Adrenal gland (tissue), 12 donors: ENCODE data around the gene UBXN1. TPM values are rescaled to one million over a fixed set of nuclear protein-coding genes. Genes with fewer than 3 reads are reported as not detected.
A peak's percentile ranks its signal among the peaks of the same experiment; 100 is the strongest.

Experiments used
- DNase-seq, 7 donors: peaks; one replicate each; pipeline ENCODE4 v3.0.0-alpha.2; 2019 to 2020
- H3K27ac ChIP-seq, 5 donors: fragments of 200-600 bp; sonication (generic) in 4 of 5; 1 replicate in 3 of 5; 2 replicates in 2 of 5; pipeline versions ENCODE4 v1.5.1 to v1.8.0; 2016 to 2020; ENCODE audit warnings: mild to moderate bottlenecking in 1 of 5
- H3K27me3 ChIP-seq: fragments of 200-600 bp; 2 replicates; pipeline ENCODE4 v1.8.0; 2021
- H3K36me3 ChIP-seq, 2 donors: fragments of 200-600 bp; replicated peaks in 1 of 2; 1 replicate in 1 of 2; 2 replicates in 1 of 2; pipeline versions ENCODE4 v1.5.1 to v1.8.0; 2018 to 2022
- H3K4me1 ChIP-seq, 2 donors: fragments of 200-600 bp; replicated peaks in 1 of 2; 1 replicate in 1 of 2; 2 replicates in 1 of 2; pipeline versions ENCODE4 v1.5.1 to v1.8.0; 2018 to 2021
- H3K4me3 ChIP-seq, 4 donors: fragments of 200-600 bp; sonication (generic) in 3 of 4; one replicate each; pipeline ENCODE4 v1.5.1; 2016 to 2018
- H3K9me3 ChIP-seq, 3 donors: fragments of 200-600 bp; sonication (generic) in 1 of 3; replicated peaks in 1 of 3; 1 replicate in 2 of 3; 2 replicates in 1 of 3; pipeline versions ENCODE4 v1.5.1 to v1.8.0; 2016 to 2021
- POLR2A ChIP-seq, 2 donors: fragments of 450-650 bp; IDR thresholded peaks; one replicate each; pipeline ENCODE4 v1.6.1; 2017; ENCODE audit warnings: antibody characterized with exemption in 2 of 2, mild to moderate bottlenecking in 2 of 2, moderate library complexity in 1 of 2
- WGBS, 4 donors: extraction: QIAGEN DNeasy Blood & Tissue Kit in 2 of 4; methylation state at CpG; one replicate each; pipeline versions ENCODE4 v1.1.5 to v1.1.7; 2013 to 2017; 5-methylcytosine and 5-hydroxymethylcytosine counted together
- intact Hi-C, 2 donors: fragments of 100-400 bp; cut with DNase I; formaldehyde crosslinking; loops; one replicate each; pipeline versions ENCODE4 v1.14.1 to v1.15.0; 2022 to 2023
- polyA plus RNA-seq, 3 donors: library from polyadenylated mRNA; stranded (reverse); fragments of 200-250 nt in 2 of 3; fragments of 350-450 nt in 1 of 3; fragmentation: Illumina TruSeq in 1 of 3; extraction: RNeasy Lipid Tissue Mini Kit (QIAGEN cat#74804) in 1 of 3; gene quantifications; one replicate each; pipeline ENCODE4 v1.2.3, GENCODE V29; 2013 to 2014
- total RNA-seq, 9 donors: library from RNA; depleted of rRNA in 4 of 9; stranded (reverse); fragments of >200 nt in 4 of 9; fragments of 120-200 nt in 1 of 9; fragmentation: NEBNext Ultra II Directional in 1 of 9; extraction: Animal tissue kit (Norgen Biotek cat#: 25700) in 1 of 9; gene quantifications; one replicate each; pipeline versions ENCODE4 v1.1.0 to v1.2.4, GENCODE V29; 2013 to 2023
- TF ChIP-seq, protein P1 (sequence below), 6 experiments: fragments of 450-650 bp in 4 of 6; fragments of 200-600 bp in 2 of 6; sonication (generic) in 1 of 6; IDR thresholded peaks; 1 replicate in 5 of 6; 2 replicates in 1 of 6; pipeline versions ENCODE4 v1.5.1 to v1.8.0; 2016 to 2021; ENCODE audit warnings: antibody characterized with exemption in 6 of 6, mild to moderate bottlenecking in 2 of 6, moderate library complexity in 1 of 6
- donor health status: healthy with polysubstance abuse.
- donor health status: Bipolar disorder and iron deficiency.
- donor health status: DM: yes; HTN: yes; CAD: no.
- donor health status: DM: no; HTN: no; CAD: no.
- donor health status: DM: no; HTN: no; CAD: no.
- donor health status: DM: yes; HTN: yes; CAD: no.

Gene UBXN1
- total and polyA plus RNA-seq, 12 donors = 81.3 to 308 (median 153) TPM

GRCh38 chr11:62716816-62717215, 37.9 kb upstream of the UBXN1 start:
- H3K27ac ChIP-seq = peak overlapping the region in 1 of 5 donors; percentile 13
- intact Hi-C loops = loop anchor here in 1 of 2 donors (5.0 kb wide), 1 partner anchor 50 kb away; no protein-coding TSS in a partner anchor
- H3K27me3 ChIP-seq = no peaks in the 10 kb centered on the region
- H3K36me3 ChIP-seq = peaks cover 0 to 97% of the 10 kb centered on the region in 2 donors
- H3K9me3 ChIP-seq = no peaks in the 10 kb centered on the region
- peaks cover 24 to 25% of the 10 kb centered on the region in 2 donors for H3K4me1 ChIP-seq
- TF ChIP-seq, protein P1, sequence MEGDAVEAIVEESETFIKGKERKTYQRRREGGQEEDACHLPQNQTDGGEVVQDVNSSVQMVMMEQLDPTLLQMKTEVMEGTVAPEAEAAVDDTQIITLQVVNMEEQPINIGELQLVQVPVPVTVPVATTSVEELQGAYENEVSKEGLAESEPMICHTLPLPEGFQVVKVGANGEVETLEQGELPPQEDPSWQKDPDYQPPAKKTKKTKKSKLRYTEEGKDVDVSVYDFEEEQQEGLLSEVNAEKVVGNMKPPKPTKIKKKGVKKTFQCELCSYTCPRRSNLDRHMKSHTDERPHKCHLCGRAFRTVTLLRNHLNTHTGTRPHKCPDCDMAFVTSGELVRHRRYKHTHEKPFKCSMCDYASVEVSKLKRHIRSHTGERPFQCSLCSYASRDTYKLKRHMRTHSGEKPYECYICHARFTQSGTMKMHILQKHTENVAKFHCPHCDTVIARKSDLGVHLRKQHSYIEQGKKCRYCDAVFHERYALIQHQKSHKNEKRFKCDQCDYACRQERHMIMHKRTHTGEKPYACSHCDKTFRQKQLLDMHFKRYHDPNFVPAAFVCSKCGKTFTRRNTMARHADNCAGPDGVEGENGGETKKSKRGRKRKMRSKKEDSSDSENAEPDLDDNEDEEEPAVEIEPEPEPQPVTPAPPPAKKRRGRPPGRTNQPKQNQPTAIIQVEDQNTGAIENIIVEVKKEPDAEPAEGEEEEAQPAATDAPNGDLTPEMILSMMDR (IDR thresholded peaks at IDR 0.05) = no peak
- no peak for TF ChIP-seq POLR2A (IDR thresholded peaks at IDR 0.05)
- peak in 1 of 7 donors; percentile 11 for DNase-seq
- 78 to 88% (median 84%) methylated on average over 11 of the region's 11 CpGs for WGBS, 4 donors
- H3K4me3 ChIP-seq = no peak overlapping the region

- Histone ChIP-seq H3K27me3 (no peaks in the 10 kb centered on the region), H3K4me1 (peaks cover 24 to 25% of the 10 kb centered on the region in 2 donors), H3K4me3 (no peak overlapping the region), H3K27ac (no peak overlapping the region), H3K36me3 (peaks cover 0 to 97% of the 10 kb centered on the region in 2 donors), H3K9me3 (no peaks in the 10 kb centered on the region)
- intact Hi-C loops = loop anchor here in 1 of 2 donors (5.0 kb wide), 1 partner anchor 51 kb away; no protein-coding TSS in a partner anchor
- 87 to 89% (median 88%) methylated on average over 5 of the region's 5 CpGs for WGBS, 4 donors
- no peak for DNase-seq
- TF ChIP-seq POLR2A (IDR thresholded peaks at IDR 0.05) = no peak
- TF ChIP-seq, protein P1 (IDR thresholded peaks at IDR 0.05) = no peak
Measured at GRCh38 chr11:62716206-62716605, 37.3 kb upstream of the UBXN1 start.

DNA sequence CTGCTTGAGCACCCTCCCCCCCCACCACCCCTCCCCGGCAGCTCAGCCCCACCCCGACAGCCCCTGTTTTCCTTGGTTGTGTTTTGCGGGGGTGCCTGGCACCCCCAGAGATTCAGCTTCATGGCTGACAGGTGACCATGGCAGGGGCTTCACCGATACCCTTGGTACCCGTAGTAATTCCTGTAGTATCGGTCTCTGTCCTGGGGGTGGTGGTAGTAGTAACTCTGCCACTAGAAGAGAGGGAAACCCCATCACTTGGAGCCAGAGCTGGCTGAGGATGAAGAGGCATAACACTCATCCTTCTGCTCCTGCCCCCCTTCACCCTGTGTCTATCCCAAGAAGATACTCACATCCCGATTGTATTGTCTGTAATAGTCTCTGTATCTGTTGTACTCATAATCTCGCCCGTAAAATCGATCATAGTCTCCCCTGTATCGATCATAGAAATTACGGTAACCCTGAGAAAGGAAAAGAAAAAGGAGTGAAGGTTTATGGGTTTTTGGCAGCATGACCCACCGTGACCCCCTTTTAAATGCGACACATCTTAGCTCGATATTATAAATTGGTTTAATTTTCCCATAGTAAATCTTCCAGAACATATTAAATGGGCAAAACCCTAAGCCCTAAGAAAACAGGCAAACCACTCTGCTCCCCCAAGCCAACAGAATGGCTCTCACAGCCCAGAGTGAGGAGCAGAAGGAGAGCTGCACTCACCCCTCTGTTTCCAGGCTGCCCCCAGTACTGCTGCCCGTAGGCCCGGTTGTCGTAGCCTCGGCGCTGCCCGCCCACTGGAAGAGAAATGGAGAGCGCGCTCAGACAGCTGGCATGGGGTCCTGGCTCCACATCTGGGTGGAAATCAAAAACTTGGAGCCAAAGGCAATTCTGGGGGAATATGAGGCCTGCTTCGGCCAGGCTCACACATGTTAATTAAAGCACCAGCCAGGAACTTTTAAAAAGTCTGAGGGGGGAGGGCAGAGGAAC, 36.6 kb upstream of the UBXN1 start:
- Histone ChIP-seq H3K4me1 (peaks cover 24 to 25% of the 10 kb centered on the region in 2 donors), H3K36me3 (peaks cover 0 to 97% of the 10 kb centered on the region in 2 donors), H3K27me3 (no peaks in the 10 kb centered on the region), H3K27ac (peak overlapping the region in 1 of 5 donors; percentile 84), H3K9me3 (no peaks in the 10 kb centered on the region), H3K4me3 (no peak overlapping the region)
- peak in 1 of 7 donors; percentile 12 for DNase-seq
- TF ChIP-seq, protein P1 (IDR thresholded peaks at IDR 0.05) = no peak
- TF ChIP-seq POLR2A (IDR thresholded peaks at IDR 0.05) = no peak
- intact Hi-C loops = loop anchor here in 1 of 2 donors (5.0 kb wide), 1 partner anchor 52 kb away; no protein-coding TSS in a partner anchor
- WGBS, 4 donors = 87 to 88% (median 88%) methylated on average over 15 to 24 of the region's 24 CpGs

DNA sequence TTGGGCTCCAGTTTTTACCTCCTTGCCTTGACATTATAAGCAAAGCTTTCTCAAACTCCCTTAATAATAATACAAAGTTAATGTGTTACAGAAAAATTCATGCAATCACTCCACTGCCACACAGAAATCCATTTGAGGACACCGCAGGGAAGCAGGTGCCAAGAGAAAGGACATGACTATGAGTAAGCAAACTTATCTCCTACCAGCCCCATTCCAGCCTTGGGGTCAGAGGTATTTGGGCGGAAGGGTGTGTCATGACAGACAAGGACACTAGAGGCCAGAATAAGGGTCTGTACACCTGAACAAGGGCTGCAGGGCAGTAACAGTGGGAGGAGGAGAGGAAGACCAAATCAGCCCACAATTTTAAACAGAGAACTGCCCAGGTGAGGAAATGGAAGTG, 34.5 kb upstream of the UBXN1 start:
- DNase-seq = peak; percentile 65 to 85 (median 83)
- Histone ChIP-seq H3K27me3 (no peaks in the 10 kb centered on the region), H3K4me1 (peaks cover 32 to 33% of the 10 kb centered on the region in 2 donors), H3K9me3 (no peaks in the 10 kb centered on the region), H3K36me3 (peaks cover 0 to 78% of the 10 kb centered on the region in 2 donors), H3K27ac (peak overlapping the region in 4 of 5 donors; percentile 12 to 84 (median 72)), H3K4me3 (no peak overlapping the region)
- intact Hi-C loops = no loop called here
- TF ChIP-seq, protein P1 (IDR thresholded peaks at IDR 0.05) = no peak
- peak in 1 of 2 donors; percentile 40 for TF ChIP-seq POLR2A (IDR thresholded peaks at IDR 0.05)
- WGBS, 4 donors = 43 to 64% (median 51%) methylated on average over 2 of the region's 2 CpGs
